Stomach (tissue), 4 donors: ENCODE results near the gene SEC23B.

ENCODE experiments used
- EP300 ChIP-seq: sonication (generic); formaldehyde crosslinking; IDR thresholded peaks from one replicate; pipeline ENCODE4 v1.6.1; 2017; ENCODE audit warnings: antibody characterized with exemption
- POLR2A ChIP-seq, 4 donors: fragments of 450-650 bp; IDR thresholded peaks; one replicate each; pipeline ENCODE4 v1.6.1; 2016; ENCODE audit warnings: antibody characterized with exemption in 4 of 4, control low read depth in 2 of 4, mild to moderate bottlenecking in 1 of 4, moderate library complexity in 1 of 4

DNA sequence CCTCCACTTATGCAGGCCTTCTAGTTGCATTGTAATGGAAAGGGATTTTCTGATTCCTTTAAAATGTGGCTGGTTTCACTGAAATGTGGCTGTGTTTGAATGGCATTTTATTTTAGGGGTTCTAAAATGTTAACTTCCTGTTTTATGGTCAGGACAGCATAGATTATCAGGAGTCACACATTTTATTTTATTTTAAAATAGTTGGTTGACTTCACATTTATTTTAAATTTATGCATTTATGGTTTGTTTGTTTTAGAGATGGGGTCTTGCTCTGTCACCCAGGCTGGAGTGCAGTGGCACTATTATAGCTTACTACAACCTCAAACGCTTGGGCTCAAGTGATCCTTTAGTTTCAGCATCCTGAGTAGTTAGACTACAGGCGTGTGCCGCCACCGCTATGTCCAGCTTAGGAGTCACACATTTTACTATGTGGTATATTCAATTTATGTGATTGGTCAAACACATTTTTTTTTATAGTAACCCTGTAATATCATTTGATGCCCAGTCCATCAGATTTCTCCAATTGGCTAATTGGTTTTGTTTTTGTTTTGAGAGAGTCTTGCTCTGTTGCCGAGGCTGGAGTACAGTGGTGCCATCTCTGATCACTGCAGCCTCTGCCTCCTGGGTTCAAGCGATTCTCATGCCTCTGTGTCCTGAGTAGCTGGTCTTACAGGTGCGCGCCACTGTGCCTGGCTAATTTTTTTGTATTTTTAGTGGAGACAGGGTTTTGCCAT, 82.4 kb downstream of the SEC23B start:
- TF ChIP-seq EP300 (no peak), POLR2A (IDR thresholded peaks at IDR 0.05) (no peak)
